CD4-positive, alpha-beta T cell treated with Interferon alpha-2 for 1 hour (primary cell): ENCODE measurements around the gene PTGS2.

Source experiments
- DNase-seq, 2 donors: peaks; one replicate each; pipeline ENCODE4 v3.0.0-alpha.2; 2020 to 2022

Gene PTGS2

DNA sequence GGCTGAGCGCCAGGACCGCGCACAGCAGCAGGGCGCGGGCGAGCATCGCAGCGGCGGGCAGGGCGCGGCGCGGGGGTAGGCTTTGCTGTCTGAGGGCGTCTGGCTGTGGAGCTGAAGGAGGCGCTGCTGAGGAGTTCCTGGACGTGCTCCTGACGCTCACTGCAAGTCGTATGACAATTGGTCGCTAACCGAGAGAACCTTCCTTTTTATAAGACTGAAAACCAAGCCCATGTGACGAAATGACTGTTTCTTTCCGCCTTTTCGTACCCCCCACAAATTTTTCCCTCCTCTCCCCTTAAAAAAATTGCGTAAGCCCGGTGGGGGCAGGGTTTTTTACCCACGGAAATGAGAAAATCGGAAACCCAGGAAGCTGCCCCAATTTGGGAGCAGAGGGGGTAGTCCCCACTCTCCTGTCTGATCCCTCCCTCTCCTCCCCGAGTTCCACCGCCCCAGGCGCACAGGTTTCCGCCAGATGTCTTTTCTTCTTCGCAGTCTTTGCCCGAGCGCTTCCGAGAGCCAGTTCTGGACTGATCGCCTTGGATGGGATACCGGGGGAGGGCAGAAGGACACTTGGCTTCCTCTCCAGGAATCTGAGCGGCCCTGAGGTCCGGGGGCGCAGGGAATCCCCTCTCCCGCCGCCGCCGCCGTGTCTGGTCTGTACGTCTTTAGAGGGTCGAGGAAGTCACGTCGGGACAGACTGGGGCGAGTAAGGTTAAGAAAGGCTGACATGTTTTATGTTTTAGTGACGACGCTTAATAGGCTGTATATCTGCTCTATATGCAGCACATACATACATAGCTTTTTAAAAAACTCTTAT lies at the start of gene PTGS2:
Gene PTGS2 (minus strand): TSS at position 179 of the 817 bp plus-strand sequence. CDS start 133 bp downstream, at position 46.
- DNase-seq: peak; percentile 34 to 59

GRCh38 chr1:186722711-186723309 lies 42.6 kb upstream of the PTGS2 start:
- peak in 1 of 2 donors; percentile 16 for DNase-seq

- no peak for DNase-seq
Measured at GRCh38 chr1:186717286-186717685, 37.1 kb upstream of the PTGS2 start.

GRCh38 chr1:186715887-186716809 lies 35.9 kb upstream of the PTGS2 start:
- DNase-seq: no peak

DNA sequence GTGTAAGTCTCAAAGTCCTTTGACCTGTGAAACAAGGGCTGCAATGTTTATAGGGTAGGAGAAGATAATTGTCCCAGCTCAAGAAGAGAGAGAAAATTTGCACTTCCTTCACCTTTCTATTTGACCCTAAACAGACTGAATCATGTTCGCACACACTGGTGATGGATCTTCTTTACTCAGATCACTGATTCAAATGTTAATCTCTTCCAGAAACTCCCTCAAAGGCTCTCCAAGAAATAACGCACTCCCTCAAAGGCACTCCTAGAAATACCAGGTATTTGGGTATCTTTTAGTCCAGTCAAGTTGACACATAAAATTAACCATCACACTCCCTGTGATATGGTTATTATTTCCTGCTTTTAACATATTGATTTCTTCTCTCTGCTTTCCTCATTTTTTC lies 30.5 kb upstream of the PTGS2 start:
- no peak for DNase-seq

GRCh38 chr1:186708694-186709097 lies 28.5 kb upstream of the PTGS2 start:
- DNase-seq: no peak

DNA sequence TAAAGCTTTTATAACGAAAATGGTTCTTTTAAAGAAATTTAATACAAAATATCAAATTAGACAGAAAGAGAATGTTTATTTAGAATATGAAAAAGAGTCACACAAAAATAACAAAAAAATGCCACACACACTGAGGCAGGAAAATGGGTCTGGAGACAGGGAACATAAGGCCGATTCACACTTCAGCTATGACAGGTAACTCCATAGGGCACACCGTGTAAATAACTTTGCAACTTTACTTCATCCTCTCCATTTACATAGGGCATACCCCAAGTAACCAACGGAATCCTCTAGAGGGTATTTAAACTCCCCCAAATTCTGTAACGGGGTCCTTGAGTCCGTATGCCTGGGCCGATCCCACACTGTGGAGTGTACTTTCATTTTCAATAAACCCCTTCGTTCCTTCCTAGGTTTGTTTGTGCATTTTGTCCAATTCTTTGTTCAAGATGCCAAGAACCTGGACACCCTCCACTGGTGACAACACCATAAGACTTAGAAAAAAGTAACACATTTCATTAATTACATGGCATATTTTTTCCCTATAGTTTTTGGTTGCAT lies 23.1 kb upstream of the PTGS2 start:
- DNase-seq: no peak

DNA sequence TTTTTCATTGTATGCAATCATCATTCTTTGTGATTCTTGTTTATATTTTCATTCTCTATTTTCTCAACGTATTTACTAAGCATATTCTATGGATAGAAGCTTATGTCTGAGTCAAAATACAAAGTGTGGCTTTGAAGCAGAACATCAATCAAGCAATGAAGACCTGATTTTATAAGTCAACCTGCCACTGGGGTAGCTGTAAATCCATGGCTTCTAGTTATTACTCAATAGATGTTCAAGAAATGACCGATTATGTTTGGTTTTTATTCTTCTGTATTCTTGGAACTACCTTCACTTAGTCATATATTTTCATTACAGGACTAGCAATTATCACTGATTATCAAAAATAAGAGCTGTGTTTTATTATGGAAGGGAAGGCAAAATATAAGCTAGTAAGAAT lies 20.5 kb upstream of the PTGS2 start:
- DNase-seq: no peak

DNA sequence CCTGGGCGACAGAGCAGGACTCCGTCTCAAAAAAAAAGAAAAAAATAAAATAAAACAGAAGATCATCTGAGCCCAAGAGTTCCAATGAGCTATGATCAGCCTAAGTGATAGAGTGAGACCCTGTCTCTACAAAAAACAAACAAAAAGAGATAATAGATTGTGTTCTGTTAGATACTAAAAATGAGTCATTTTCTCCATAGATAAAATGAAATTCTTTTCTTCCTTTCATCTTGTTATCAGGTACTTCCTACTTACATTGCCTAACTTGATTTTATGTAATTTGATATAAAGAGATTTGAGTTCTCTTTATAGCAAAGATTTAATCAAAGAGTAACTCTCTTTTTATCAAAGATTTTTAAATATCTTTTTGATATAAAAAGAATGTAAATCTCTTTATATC lies 19.3 kb upstream of the PTGS2 start:
- DNase-seq: no peak

GRCh38 chr1:186689907-186690306 lies 9.7 kb upstream of the PTGS2 start:
- DNase-seq: no peak

DNA sequence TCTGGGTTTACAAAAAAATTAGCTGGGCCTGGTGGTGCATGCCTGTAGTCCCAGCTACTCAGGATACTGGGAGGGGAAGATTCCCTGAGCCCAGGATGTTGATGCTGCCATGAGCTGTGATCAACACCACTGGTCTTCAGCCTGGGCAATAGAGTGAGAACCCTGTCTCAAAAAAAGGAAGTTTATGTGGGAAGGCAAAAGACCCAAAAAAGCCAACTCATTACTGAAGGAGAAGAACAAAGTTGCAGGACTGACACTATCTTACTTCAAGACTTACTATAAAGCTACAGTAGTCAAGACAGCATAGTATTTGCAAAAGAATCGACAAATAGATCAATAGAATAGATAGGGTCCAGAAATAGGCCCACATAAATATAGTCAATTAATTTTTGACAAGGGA lies 9.2 kb upstream of the PTGS2 start:
- no peak for DNase-seq

DNA sequence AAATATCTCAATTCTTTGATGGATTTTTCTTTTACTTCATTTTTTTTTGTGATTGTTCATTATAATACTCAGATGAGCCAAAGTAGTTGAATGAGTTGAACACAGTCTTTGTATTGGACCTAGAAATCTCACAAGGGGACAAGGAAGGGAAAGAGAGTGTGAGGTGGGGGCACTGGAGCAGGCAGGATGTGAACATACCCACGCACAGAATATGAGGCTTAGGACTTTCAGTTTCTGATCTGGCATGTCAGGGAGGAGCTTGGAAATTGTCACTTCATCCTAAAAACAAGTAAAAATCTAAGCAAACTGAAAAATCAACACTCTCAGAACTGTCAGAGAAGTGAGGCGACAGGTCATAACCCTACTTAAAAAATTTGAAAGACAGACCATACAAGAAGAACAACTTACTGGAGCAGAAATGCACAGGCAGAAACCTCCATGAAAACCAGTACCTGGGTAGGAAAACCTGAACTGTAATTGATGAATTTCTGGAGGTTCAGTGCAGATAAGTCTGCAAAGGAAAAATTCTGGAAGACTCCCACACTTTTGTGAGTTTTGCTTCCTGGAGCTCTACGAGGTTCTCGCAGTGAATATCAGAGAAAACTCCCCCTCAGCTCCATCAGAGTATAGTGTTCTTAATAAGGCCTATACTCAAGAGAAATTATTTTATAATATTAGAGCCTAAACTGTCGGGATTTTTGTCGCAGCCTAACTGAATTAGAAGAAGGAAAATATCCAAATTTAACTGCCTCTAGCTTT lies 3.6 kb upstream of the PTGS2 start:
- no peak for DNase-seq

GRCh38 chr1:186682736-186683135 lies 2.5 kb upstream of the PTGS2 start:
- DNase-seq: no peak

DNA sequence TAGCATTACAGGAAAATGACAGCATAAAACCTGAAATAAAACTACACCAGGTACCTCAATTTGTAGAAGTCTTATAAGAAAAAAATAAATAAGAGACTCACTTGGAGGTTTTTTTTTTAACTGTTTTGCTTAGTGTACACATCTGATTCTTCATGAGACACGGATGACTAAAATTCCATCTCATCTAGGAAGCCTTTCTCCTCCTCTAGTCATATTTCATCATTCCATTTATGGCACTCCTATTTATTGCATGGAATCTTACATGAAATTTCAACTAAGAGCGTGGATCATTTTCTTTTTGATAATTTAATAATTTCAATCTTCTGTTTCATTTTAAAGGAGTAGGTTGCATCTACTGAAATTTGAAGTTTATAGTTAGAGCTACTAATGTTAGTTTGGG lies 1.6 kb upstream of the PTGS2 start:
- DNase-seq: no peak

DNA sequence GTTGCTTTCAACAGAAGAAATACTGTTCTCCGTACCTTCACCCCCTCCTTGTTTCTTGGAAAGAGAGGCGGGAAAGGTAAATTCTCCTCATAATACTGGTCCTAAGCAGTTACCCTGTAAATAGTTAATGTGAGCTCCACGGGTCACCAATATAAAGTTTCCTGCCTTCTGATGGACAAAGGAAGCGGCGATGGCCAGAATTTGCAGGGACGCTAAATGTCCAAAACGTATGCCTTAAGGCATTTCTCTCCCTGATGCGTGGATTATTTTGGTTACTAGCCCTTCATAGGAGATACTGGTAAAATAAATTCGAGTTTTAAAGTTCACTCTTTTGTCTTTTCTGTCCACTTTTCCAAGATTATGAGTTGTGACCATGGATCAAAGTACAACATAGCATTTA lies 898 bp upstream of the PTGS2 start:
- DNase-seq: no peak

DNA sequence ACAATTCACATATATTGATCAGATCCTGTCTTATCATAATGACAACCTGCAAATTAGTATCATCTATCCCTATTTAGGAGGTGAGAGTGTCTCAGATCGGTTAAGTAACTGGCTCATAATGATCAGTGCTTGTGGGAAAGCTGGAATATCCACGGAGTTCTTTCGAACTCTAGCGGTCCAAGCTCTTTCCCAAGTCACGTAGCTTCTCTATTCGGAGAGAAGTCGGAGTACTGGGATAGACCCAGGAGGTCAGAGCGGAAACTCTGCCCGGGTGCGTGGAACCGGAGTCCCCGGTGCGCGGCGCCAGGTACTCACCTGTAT lies 339 bp downstream of the PTGS2 start:
- no peak for DNase-seq

GRCh38 chr1:186678155-186678554 lies 2.1 kb downstream of the PTGS2 start:
- DNase-seq: no peak

- no peak for DNase-seq
Measured at GRCh38 chr1:186672596-186672995, 7.6 kb downstream of the PTGS2 start.

- DNase-seq: no peak
Measured at GRCh38 chr1:186672131-186672530, 8.1 kb downstream of the PTGS2 start.

- no peak for DNase-seq
Measured at GRCh38 chr1:186671136-186671825, 8.9 kb downstream of the PTGS2 start.

DNA sequence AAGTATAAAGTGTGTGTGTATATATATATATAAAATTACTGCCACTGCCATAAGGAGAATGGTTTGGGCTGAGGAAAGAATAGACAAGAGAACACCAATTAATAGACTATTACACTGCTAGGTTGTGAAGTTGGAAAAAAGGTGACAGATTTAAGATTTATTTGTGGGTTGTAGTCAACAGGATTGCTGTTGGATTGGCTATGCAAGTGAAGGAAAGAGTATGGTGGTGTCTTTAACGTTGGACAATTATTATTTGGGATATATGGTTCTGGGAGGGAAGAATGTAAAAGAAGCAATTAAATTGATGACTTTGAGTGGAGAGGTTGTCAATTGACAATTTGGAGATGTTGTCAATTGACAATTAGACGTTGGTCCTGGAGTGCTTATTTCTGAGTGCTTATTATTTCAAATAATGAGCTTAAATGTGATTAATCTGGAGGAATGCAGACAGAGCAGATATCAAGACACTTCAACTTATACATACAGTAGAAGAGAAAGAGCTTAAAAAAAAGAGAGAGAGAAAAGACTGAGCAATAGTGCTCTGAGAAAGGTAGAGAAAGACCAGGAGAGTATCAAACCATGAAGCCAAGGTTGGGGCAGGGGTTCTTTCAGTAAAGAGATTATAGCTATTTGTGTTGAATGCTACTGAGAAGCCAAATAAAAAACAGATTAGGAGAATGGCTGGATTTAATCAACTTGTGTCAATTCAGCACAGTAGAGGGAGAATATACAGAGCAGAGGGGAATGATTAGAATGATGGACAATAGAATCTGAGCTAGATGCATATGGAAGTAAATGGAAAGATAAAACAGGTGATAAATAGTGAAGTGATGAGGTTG lies 9.7 kb downstream of the PTGS2 start:
- no peak for DNase-seq
